OCI-LY1 (cell line): ENCODE data around the gene FGFR2.

ENCODE experiments used
- EZH2 ChIP-seq: fragments of 200-600 bp; sonication (generic), shearing (Covaris generic); IDR thresholded peaks from 2 replicates; pipeline ENCODE4 v1.8.0; 2017; ENCODE audit warnings: borderline replicate concordance, mixed run types, mild to moderate bottlenecking, antibody characterized with exemption, low read length, moderate library complexity, mixed read lengths
- TF ChIP-seq, protein P1 (sequence below): fragments of 200-600 bp; sonication (generic), shearing (Covaris generic); IDR thresholded peaks from 2 replicates; pipeline ENCODE4 v1.5.1; 2017; ENCODE audit warnings: mild to moderate bottlenecking, antibody characterized with exemption, low read length, moderate library complexity, mixed read lengths

DNA sequence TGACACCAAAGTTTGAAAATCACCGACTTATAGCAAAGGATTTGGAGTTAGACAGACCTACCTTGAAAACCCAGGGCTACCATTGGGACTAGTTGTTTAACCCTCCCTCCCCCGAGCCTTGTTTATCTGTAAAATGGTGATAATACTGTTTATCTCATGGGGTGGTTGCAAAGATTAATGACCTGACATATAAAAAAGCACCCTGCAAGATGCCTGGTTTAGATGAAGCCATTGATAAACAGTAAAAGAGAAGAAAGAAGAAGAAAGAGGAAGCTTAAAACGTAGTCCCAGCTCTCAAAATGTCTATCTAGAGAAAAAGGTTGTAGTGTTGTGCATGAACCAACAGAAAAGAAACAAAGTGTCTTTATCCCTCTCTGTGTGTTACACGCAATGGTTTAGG is 145.7 kb downstream of the FGFR2 start:
- TF ChIP-seq, protein P1, sequence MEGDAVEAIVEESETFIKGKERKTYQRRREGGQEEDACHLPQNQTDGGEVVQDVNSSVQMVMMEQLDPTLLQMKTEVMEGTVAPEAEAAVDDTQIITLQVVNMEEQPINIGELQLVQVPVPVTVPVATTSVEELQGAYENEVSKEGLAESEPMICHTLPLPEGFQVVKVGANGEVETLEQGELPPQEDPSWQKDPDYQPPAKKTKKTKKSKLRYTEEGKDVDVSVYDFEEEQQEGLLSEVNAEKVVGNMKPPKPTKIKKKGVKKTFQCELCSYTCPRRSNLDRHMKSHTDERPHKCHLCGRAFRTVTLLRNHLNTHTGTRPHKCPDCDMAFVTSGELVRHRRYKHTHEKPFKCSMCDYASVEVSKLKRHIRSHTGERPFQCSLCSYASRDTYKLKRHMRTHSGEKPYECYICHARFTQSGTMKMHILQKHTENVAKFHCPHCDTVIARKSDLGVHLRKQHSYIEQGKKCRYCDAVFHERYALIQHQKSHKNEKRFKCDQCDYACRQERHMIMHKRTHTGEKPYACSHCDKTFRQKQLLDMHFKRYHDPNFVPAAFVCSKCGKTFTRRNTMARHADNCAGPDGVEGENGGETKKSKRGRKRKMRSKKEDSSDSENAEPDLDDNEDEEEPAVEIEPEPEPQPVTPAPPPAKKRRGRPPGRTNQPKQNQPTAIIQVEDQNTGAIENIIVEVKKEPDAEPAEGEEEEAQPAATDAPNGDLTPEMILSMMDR = no peak
- no peak for TF ChIP-seq EZH2
